Gastroesophageal sphincter (tissue), 4 donors: Measurements from ENCODE around the gene AKAP10. TPM values are rescaled to one million over a fixed set of nuclear protein-coding genes. Genes with fewer than 3 reads are reported as not detected.
A peak's percentile ranks its signal among the peaks of the same experiment; 100 is the strongest.

Experiments used
- ATAC-seq: fragments of 150-250 bp; one replicate; pipeline ENCODE4 v1.9.1; 2016; ENCODE audit warnings: mild to moderate bottlenecking, moderate library complexity
- H3K27ac ChIP-seq, 4 donors: fragments of 200-600 bp; sonication (generic) in 3 of 4; 1 replicate in 3 of 4; 2 replicates in 1 of 4; pipeline ENCODE4 v1.5.1; 2016 to 2019
- H3K27me3 ChIP-seq: fragments of 200-600 bp; sonication (generic); one replicate; pipeline ENCODE4 v1.5.1; 2019
- H3K36me3 ChIP-seq, 2 donors: fragments of 200-600 bp; sonication (generic); one replicate each; pipeline ENCODE4 v1.5.1; 2019; ENCODE audit warnings: control low read depth in 1 of 2
- H3K4me1 ChIP-seq, 3 donors: fragments of 200-600 bp; sonication (generic); 1 replicate in 2 of 3; 2 replicates in 1 of 3; pipeline ENCODE4 v1.5.1; 2016 to 2019; ENCODE audit warnings: control low read depth in 2 of 3
- H3K4me3 ChIP-seq, 2 donors: fragments of 200-600 bp; sonication (generic); one replicate each; pipeline ENCODE4 v1.5.1; 2019; ENCODE audit warnings: mild to moderate bottlenecking in 1 of 2, moderate library complexity in 1 of 2
- H3K9me3 ChIP-seq, 3 donors: fragments of 200-600 bp; sonication (generic); one replicate each; pipeline ENCODE4 v1.5.1; 2017 to 2019; ENCODE audit warnings: control low read depth in 2 of 3
- EP300 ChIP-seq: sonication (generic); formaldehyde crosslinking; IDR thresholded peaks from one replicate; pipeline ENCODE4 v1.6.1; 2017; ENCODE audit warnings: antibody characterized with exemption, mild to moderate bottlenecking
- POLR2A ChIP-seq, 2 donors: fragments of 450-650 bp; IDR thresholded peaks; one replicate each; pipeline ENCODE4 v1.6.1; 2017; ENCODE audit warnings: antibody characterized with exemption in 2 of 2, mild to moderate bottlenecking in 2 of 2, moderate library complexity in 1 of 2
- POLR2AphosphoS5 ChIP-seq: sonication (generic); formaldehyde crosslinking; IDR thresholded peaks from one replicate; pipeline ENCODE4 v1.6.1; 2017; ENCODE audit warnings: antibody characterized with exemption
- WGBS, 2 donors: methylation state at CpG; one replicate each; pipeline ENCODE4 v1.1.5; 2018; ENCODE audit warnings: low coverage in 1 of 2; 5-methylcytosine and 5-hydroxymethylcytosine counted together
- total RNA-seq, 4 donors: library from RNA; depleted of rRNA; stranded (reverse); fragments of >200 nt; gene quantifications; one replicate each; pipeline ENCODE4 v1.1.0, GENCODE V29; 2016
- TF ChIP-seq, protein P1 (sequence below), 4 experiments: fragments of 200-600 bp in 2 of 4; fragments of 450-650 bp in 2 of 4; sonication (generic) in 1 of 4; IDR thresholded peaks; one replicate each; pipeline ENCODE4 v1.5.1; 2017 to 2019; ENCODE audit warnings: antibody characterized with exemption in 4 of 4, mild to moderate bottlenecking in 2 of 4, moderate library complexity in 2 of 4

The AKAP10 gene
- total RNA-seq, 4 donors from 2014 or later, result 22.6 to 46.4 (median 24.4) TPM

DNA sequence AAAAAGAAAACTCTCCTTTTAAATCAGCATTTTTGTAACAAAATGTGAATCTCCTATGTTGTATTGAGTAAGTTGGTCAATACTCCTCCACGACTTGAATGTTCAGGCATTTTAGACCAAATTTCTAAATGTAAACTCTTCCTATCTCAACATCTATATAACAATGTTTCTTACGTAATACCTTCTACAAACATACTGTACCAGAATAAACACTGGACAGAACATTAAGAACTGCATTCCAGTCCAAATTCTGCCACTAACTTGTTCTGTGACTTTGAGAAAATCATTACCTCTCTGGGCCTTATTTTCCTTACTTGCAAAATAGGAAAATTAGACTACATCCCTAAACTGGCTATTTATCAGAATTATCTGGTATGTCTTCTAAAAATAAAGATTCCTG is 40.1 kb downstream of the AKAP10 start:
- no peak for ATAC-seq
- no peaks in the 10 kb centered on the region for H3K27me3 ChIP-seq
- H3K27ac ChIP-seq, result peak overlapping the region in 2 of 4 donors; percentile 11 to 18
- H3K4me1 ChIP-seq, result peaks cover 0 to 44% (median 9%) of the 10 kb centered on the region in 3 donors
- H3K4me3 ChIP-seq, result no peak overlapping the region
- H3K36me3 ChIP-seq, result peaks cover 0 to 65% of the 10 kb centered on the region in 2 donors
- no peak for TF ChIP-seq POLR2AphosphoS5
- no peak for TF ChIP-seq POLR2A (IDR thresholded peaks at IDR 0.05)
- no peak for TF ChIP-seq EP300
- TF ChIP-seq, protein P1, sequence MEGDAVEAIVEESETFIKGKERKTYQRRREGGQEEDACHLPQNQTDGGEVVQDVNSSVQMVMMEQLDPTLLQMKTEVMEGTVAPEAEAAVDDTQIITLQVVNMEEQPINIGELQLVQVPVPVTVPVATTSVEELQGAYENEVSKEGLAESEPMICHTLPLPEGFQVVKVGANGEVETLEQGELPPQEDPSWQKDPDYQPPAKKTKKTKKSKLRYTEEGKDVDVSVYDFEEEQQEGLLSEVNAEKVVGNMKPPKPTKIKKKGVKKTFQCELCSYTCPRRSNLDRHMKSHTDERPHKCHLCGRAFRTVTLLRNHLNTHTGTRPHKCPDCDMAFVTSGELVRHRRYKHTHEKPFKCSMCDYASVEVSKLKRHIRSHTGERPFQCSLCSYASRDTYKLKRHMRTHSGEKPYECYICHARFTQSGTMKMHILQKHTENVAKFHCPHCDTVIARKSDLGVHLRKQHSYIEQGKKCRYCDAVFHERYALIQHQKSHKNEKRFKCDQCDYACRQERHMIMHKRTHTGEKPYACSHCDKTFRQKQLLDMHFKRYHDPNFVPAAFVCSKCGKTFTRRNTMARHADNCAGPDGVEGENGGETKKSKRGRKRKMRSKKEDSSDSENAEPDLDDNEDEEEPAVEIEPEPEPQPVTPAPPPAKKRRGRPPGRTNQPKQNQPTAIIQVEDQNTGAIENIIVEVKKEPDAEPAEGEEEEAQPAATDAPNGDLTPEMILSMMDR (IDR thresholded peaks at IDR 0.05), result no peak
- no peaks in the 10 kb centered on the region for H3K9me3 ChIP-seq
- 38 to 46% methylated on average over 2 of the region's 2 CpGs for WGBS, 2 donors

DNA sequence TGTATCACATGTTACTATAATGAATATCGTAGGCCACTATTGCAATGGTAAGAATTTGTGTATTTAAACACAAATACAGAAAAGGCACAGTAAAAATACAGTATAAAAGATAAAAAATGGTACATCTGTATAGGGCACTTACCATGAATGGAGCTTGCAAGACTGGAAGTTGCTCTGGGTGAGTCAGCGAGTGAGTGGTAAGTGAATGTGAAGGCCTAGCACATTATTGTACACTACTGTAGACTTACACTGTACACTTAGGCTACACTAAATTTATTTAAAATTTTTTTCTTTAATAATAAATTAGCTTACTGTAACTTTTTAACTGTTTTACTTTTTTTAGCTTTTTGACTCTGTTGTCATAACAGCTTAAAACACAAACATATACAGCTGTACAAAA is 42.5 kb downstream of the AKAP10 start:
- ATAC-seq, result no peak
- 94 to 100% methylated on average over 2 of the region's 2 CpGs for WGBS, 2 donors
- H3K9me3 ChIP-seq, result no peaks in the 10 kb centered on the region

DNA sequence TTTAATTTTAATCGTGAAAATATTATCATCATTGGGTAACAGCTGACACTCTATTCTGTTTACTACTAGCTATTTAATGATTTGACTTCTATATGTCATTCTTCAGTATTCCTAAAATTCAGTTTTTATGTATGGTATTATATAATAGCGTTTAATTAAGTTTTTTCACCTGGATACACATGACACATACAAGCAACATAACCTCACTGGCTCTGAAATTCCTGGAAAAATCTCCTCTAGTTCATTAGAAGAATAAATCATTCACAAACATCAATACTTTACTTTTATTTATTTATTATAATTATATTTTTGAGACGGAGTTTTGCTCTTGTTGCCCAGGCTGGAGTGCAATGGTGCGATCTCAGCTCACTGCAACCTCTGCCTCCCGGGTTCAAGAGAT is 44.0 kb downstream of the AKAP10 start:
- no peak overlapping the region for H3K4me3 ChIP-seq
- WGBS, 2 donors, result 93% methylated on average over 3 to 5 of the region's 5 CpGs
- H3K27ac ChIP-seq, result no peak overlapping the region
- peaks cover 0 to 90% of the 10 kb centered on the region in 2 donors for H3K36me3 ChIP-seq
- peaks cover 0 to 18% (median 0%) of the 10 kb centered on the region in 3 donors for H3K4me1 ChIP-seq
- ATAC-seq, result no peak
- H3K27me3 ChIP-seq, result no peaks in the 10 kb centered on the region
- no peaks in the 10 kb centered on the region for H3K9me3 ChIP-seq
- TF ChIP-seq POLR2A (IDR thresholded peaks at IDR 0.05), result no peak
- TF ChIP-seq, protein P1 (IDR thresholded peaks at IDR 0.05), result no peak
- TF ChIP-seq POLR2AphosphoS5, result no peak
- no peak for TF ChIP-seq EP300

More for the DNA sequence above, 42.5 kb downstream of the AKAP10 start:
- Histone ChIP-seq H3K4me3 (no peak overlapping the region), H3K27me3 (no peaks in the 10 kb centered on the region), H3K4me1 (peaks cover 0 to 22% (median 2%) of the 10 kb centered on the region in 3 donors), H3K27ac (no peak overlapping the region), H3K36me3 (peaks cover 0 to 86% of the 10 kb centered on the region in 2 donors)
- TF ChIP-seq POLR2A (IDR thresholded peaks at IDR 0.05), result no peak
- TF ChIP-seq EP300, result no peak
- TF ChIP-seq POLR2AphosphoS5, result no peak
- TF ChIP-seq, protein P1 (IDR thresholded peaks at IDR 0.05), result no peak

DNA sequence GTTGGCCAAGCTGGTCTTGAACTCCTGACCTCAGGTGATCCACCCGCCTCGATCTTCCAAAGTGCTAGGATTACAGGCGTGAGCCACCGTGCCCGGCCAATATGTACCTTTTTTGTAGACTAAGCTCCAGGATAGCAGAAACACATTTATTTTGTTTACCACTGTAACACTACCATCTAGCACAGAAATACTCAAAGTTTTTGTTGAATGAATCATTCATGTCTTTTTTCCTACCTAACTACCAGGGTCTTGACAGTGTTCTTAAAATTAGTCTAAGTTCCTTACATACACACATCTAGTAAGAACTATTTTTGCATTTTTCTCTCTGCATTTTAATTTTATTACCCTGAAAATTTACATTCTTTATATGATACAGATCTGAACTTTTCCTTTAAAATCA is 44.4 kb downstream of the AKAP10 start:
- 100% methylated on average over 5 of the region's 5 CpGs; no CpG with 5 or more reads in 1 of the 2 donors for WGBS, 2 donors
- Histone ChIP-seq H3K36me3 (peaks cover 0 to 90% of the 10 kb centered on the region in 2 donors), H3K4me3 (no peak overlapping the region), H3K27ac (no peak overlapping the region), H3K4me1 (peaks cover 0 to 14% (median 0%) of the 10 kb centered on the region in 3 donors), H3K27me3 (no peaks in the 10 kb centered on the region), H3K9me3 (no peaks in the 10 kb centered on the region)
- no peak for ATAC-seq
- no peak for TF ChIP-seq POLR2AphosphoS5
- no peak for TF ChIP-seq EP300

DNA sequence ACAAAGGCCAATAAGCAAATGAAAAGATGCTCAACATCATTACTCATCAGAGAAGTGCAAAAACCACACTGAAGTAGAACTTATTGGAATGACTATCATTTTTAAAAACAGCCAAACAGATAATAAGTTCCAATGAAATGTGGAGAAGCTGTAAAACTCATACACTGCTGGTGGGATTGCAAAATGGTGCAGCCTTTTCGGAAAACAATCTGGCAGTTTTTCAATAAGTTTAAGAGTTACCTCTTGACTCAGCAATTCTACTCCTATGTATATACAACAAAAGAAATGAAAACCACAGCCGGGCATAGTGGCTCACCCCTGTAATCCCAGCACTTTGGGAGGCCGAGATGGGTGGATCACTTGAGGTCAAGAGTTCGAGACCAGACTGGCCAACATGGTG is 49.3 kb downstream of the AKAP10 start:
- H3K27ac ChIP-seq, result no peak overlapping the region
- WGBS, 2 donors, result 78 to 100% methylated on average over 3 to 4 of the region's 4 CpGs
- no peak for ATAC-seq
- TF ChIP-seq POLR2AphosphoS5, result no peak
- no peak overlapping the region for H3K4me3 ChIP-seq
- no peaks in the 10 kb centered on the region for H3K4me1 ChIP-seq
- H3K27me3 ChIP-seq, result no peaks in the 10 kb centered on the region
- peaks cover 0 to 96% of the 10 kb centered on the region in 2 donors for H3K36me3 ChIP-seq
- H3K9me3 ChIP-seq, result no peaks in the 10 kb centered on the region

DNA sequence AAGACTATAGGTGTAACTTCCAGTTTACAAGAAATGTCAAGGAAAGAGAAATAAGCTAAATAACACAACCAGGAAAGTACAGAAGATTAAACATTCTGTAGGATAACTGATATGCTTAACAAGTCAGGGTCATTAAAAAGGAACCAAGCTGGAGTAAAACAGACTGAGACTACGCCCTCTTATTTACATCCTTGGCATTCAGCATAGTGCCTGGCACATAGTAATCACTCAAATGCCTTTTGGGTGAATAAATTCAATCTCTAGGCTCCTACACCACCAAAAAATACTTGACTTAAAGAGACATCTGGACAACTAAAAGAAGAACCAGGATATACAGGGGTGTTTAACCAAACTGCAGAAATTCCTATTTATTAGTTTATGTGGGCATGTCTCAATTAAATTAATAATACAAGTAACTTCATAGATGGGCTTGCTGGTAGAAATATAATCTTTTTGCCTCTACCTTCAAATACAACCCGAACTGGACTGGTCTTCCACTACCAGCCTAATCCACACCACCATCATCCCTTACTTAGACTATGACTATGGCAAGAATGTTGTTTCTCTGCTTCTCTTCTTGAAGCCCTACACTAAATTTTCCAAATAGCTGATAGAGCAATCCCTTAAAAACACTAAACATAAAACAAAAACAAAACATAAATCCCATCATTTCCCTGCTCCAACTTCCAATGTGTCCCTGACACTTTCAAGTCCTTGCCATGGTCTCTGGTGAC is 62.2 kb downstream of the AKAP10 start:
- no peak for ATAC-seq
- TF ChIP-seq, protein P1 (IDR thresholded peaks at IDR 0.05), result no peak
- TF ChIP-seq EP300 (no peak), POLR2AphosphoS5 (no peak), POLR2A (IDR thresholded peaks at IDR 0.05) (no peak)
- Histone ChIP-seq H3K9me3 (no peaks in the 10 kb centered on the region), H3K4me1 (no peaks in the 10 kb centered on the region), H3K4me3 (no peak overlapping the region), H3K27ac (no peak overlapping the region), H3K27me3 (no peaks in the 10 kb centered on the region), H3K36me3 (peaks cover 0 to 97% of the 10 kb centered on the region in 2 donors)
- 83 to 88% methylated on average over 1 to 2 of the region's 2 CpGs for WGBS, 2 donors
